Ishikawa (cell line): Measurements from ENCODE around the gene VPS35L.

Experiments used
- CEBPB ChIP-seq: IDR thresholded peaks from 2 replicates; pipeline ENCODE4 v1.6.1; 2012
- CREB1 ChIP-seq: IDR thresholded peaks from 2 replicates; pipeline ENCODE4 v1.6.1; 2012; ENCODE audit warnings: low read depth
- EGR1 ChIP-seq: IDR thresholded peaks from 2 replicates; pipeline ENCODE4 v1.6.1; 2012
- EP300 ChIP-seq: IDR thresholded peaks from 2 replicates; pipeline ENCODE4 v1.6.1; 2012; ENCODE audit warnings: borderline replicate concordance
- FOXM1 ChIP-seq: IDR thresholded peaks from 2 replicates; pipeline ENCODE4 v1.6.1; 2012; ENCODE audit warnings: low read depth, borderline replicate concordance
- NFIC ChIP-seq: IDR thresholded peaks from 2 replicates; pipeline ENCODE4 v1.6.1; 2012
- RAD21 ChIP-seq: IDR thresholded peaks from 2 replicates; pipeline ENCODE4 v1.6.1; 2012; ENCODE audit warnings: low read depth
- TAF1 ChIP-seq: IDR thresholded peaks from 2 replicates; pipeline ENCODE4 v1.6.1; 2012; ENCODE audit warnings: low read depth, mild to moderate bottlenecking
- TCF12 ChIP-seq: IDR thresholded peaks from 2 replicates; pipeline ENCODE4 v1.6.1; 2012; ENCODE audit warnings: low read depth
- TEAD4 ChIP-seq: IDR thresholded peaks from 2 replicates; pipeline ENCODE4 v1.6.1; 2012
- USF1 ChIP-seq: IDR thresholded peaks from 2 replicates; pipeline ENCODE4 v1.6.1; 2012
- YY1 ChIP-seq: IDR thresholded peaks from 2 replicates; pipeline ENCODE4 v1.6.1; 2012; ENCODE audit warnings: low read depth
- ZBTB7A ChIP-seq: IDR thresholded peaks from 2 replicates; pipeline ENCODE4 v1.6.1; 2012; ENCODE audit warnings: low read depth
- TF ChIP-seq, protein P1 (sequence below): IDR thresholded peaks from 2 replicates; pipeline ENCODE4 v1.6.1; 2012
- TF ChIP-seq, protein P2 (sequence below): IDR thresholded peaks from 2 replicates; pipeline ENCODE4 v1.6.1; 2012; ENCODE audit warnings: low read depth, mild to moderate bottlenecking

The VPS35L gene

DNA sequence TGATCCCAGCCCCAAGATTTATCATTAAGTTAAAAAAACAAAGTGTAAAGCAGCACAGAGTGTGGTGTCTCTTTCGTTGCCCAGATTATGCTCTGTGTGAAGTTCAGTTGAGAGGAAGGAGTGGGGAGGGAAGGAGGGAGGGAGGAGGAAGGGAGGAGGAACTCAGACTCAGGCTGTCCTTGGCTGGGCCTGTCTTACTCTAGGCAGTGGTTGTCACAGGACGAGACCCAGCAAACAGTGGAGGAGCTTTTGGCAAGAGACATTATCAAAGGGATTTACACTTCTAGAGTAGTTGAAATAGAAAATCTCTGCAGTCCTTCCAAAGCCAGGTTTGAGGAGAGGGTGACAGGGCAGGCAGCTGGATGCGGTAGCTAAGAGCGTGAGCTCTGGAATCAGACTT, 134.7 kb downstream of the VPS35L start:
- TF ChIP-seq ZBTB7A (no peak), USF1 (no peak), EP300 (no peak), TCF12 (no peak), CEBPB (no peak), TEAD4 (no peak), FOXM1 (no peak), RAD21 (no peak), CREB1 (no peak)
- TF ChIP-seq, protein P1, sequence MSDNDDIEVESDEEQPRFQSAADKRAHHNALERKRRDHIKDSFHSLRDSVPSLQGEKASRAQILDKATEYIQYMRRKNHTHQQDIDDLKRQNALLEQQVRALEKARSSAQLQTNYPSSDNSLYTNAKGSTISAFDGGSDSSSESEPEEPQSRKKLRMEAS = no peak

DNA sequence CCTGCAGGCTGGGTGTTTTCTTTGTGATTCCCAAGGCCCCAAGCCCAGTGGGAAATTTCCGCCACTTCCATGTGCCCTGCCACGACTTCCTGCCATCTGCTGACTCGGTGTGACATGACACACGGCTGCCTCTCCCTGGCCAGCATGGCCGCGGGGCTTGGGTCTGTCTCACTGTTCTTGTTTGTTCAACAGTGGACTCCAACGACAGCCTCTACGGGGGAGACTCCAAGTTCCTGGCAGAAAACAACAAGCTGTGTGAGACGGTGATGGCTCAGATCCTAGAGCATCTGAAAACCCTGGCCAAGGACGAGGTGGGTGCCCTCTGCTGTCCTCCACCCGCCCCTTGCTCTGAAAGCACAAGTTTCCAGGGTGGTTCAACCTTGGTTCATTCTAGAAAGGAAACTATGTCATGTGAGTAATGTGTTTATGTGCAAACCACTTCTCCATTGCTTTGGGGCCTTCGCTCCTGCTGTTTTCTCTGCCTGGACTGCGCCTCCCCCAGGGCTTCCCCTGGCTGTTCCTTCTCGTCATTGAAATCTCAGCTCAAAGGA, 135.7 kb downstream of the VPS35L start:
- TF ChIP-seq TEAD4 = no peak
- no peak for TF ChIP-seq NFIC
- no peak for TF ChIP-seq FOXM1
- TF ChIP-seq EP300 = no peak
- TF ChIP-seq YY1 = no peak
- TF ChIP-seq, protein P1 = no peak
- no peak for TF ChIP-seq CEBPB
- TF ChIP-seq CREB1 = no peak
- no peak for TF ChIP-seq EGR1
- TF ChIP-seq RAD21 = no peak
- no peak for TF ChIP-seq TAF1
- TF ChIP-seq USF1 = no peak
- TF ChIP-seq TCF12 = no peak
- TF ChIP-seq, protein P2, sequence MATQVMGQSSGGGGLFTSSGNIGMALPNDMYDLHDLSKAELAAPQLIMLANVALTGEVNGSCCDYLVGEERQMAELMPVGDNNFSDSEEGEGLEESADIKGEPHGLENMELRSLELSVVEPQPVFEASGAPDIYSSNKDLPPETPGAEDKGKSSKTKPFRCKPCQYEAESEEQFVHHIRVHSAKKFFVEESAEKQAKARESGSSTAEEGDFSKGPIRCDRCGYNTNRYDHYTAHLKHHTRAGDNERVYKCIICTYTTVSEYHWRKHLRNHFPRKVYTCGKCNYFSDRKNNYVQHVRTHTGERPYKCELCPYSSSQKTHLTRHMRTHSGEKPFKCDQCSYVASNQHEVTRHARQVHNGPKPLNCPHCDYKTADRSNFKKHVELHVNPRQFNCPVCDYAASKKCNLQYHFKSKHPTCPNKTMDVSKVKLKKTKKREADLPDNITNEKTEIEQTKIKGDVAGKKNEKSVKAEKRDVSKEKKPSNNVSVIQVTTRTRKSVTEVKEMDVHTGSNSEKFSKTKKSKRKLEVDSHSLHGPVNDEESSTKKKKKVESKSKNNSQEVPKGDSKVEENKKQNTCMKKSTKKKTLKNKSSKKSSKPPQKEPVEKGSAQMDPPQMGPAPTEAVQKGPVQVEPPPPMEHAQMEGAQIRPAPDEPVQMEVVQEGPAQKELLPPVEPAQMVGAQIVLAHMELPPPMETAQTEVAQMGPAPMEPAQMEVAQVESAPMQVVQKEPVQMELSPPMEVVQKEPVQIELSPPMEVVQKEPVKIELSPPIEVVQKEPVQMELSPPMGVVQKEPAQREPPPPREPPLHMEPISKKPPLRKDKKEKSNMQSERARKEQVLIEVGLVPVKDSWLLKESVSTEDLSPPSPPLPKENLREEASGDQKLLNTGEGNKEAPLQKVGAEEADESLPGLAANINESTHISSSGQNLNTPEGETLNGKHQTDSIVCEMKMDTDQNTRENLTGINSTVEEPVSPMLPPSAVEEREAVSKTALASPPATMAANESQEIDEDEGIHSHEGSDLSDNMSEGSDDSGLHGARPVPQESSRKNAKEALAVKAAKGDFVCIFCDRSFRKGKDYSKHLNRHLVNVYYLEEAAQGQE = no peak
- no peak for TF ChIP-seq ZBTB7A

- TF ChIP-seq CEBPB (no peak), TEAD4 (no peak), EGR1 (no peak), EP300 (no peak), USF1 (no peak), ZBTB7A (no peak)
- TF ChIP-seq, protein P1 = no peak
- TF ChIP-seq, protein P2 = no peak
These were observed 139.5 kb downstream of the VPS35L start for GRCh38 chr16:19694989-19695388.

DNA sequence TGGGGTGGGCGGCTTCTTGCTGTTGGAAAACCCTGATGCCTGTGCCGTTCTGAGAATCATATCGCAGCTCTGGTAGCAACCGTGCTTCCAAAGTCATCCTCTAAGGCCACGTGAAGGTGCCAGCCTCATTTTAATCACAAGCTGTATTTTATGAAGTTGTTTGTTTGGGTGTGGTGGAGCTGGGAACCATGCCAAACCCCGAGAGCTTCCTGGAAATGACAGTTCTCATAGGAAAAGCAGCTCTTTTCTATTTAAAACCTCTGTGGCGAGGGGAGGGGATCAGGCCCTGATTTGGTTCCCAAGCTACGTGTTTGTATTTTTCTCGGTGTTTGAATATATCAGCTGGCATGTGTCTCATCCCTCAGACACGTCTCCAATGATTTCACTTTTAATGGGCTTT, 140.8 kb downstream of the VPS35L start:
- TF ChIP-seq NFIC = peak; percentile 58; the same call in 1 of the 2 replicates
- no peak for TF ChIP-seq ZBTB7A
- no peak for TF ChIP-seq TCF12

DNA sequence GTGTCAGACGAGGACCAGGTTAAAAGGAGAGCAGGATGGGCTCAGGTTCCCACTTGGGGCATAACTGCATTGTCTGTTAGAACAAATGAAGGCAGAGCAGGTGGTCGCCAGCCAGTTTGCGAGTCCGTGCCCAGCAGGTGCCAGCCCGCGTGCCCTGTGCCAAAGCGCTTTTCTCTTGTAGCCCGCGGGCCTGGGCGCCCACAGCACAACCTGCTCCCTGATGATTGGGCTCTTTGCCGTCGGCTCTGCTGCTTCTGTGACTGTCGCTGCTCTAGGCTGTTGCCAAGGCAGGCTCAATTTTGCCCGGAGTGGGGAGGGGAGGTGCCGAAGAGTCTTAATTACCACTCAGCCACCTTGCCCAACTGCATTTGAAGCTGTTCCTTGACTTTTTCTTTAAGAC, 141.5 kb downstream of the VPS35L start:
- TF ChIP-seq TAF1 = no peak
- TF ChIP-seq USF1 = no peak
- TF ChIP-seq NFIC = no peak
- TF ChIP-seq TCF12 = no peak
- TF ChIP-seq EP300 = no peak
- TF ChIP-seq, protein P1 = no peak
- TF ChIP-seq FOXM1 = no peak
- TF ChIP-seq EGR1 = no peak
- TF ChIP-seq ZBTB7A = no peak
- TF ChIP-seq YY1 = no peak
- no peak for TF ChIP-seq TEAD4
- TF ChIP-seq, protein P2 = no peak
- TF ChIP-seq RAD21 = no peak
- TF ChIP-seq CEBPB = no peak
- TF ChIP-seq CREB1 = no peak
